Measurements from ENCODE around the gene PLEKHA1. TPM values are rescaled to one million over a fixed set of nuclear protein-coding genes. Genes with fewer than 3 reads are reported as not detected.

PLEKHA1 gene
- total and polyA plus RNA-seq, 2 of the 4 experiments (the other 2 are of a cell fraction): 7.2 to 9.5 TPM

DNA sequence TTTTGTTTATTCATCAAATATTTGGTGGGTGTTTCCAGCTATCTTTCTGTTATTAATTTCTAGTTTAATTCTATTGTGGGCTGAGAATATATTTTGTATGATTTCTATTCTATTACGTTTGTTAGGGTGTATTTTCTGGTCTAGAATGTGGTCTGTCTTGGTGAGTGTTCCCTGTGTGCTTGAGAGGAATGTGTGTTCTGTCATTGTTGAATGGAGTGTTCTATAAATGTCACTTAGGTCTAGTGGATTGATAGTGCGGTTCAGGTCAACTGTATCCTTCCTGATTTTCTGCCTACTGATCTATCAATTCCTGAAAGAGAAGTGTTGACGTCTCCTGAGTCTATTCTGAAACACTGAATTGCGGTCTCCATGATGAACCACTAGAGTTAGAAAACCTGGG lies 95.3 kb downstream of the PLEKHA1 start:
- H3K79me1 ChIP-seq (ENCODE audit: low read depth in 1 of 2, low read length in 2 of 2): peaks cover 9 to 36% of the 10 kb centered on the region in 2 experiments; a peak in 3 of 4 replicates
- ChIA-PET CTCF (interaction anchor here (1.7 to 1.9 kb wide), 2 partner anchors 26 to 28 kb away, joined by 5 read pairs; no protein-coding TSS in a partner anchor), POLR2A (ENCODE audit: unreplicated experiment) (interaction anchor here (0.7 kb wide), 1 partner anchor 342 kb away, joined by 3 read pairs; no protein-coding TSS in a partner anchor)
- H2AK5ac ChIP-seq (ENCODE audit: low read depth, low read length): peak overlapping the region; percentile 76; the same call in 1 of the 2 replicates
- no peak overlapping the region for H4K91ac ChIP-seq (ENCODE audit: insufficient read depth, low read depth, low read length)
- no peak overlapping the region for H3K23ac ChIP-seq (ENCODE audit: low read depth, low read length)
- intact Hi-C loops (cut with micrococcal nuclease): loop anchor here (1.0 to 2.0 kb wide), 2 partner anchors 9 to 35 kb away; partner anchors contain the start of gene HTRA1
- dilution Hi-C loops (cut with HindIII; ENCODE audit: low sequenced_read_pairs, unreplicated experiment): no loop called here
- H4K5ac ChIP-seq (ENCODE audit: low read depth, low read length): no peak overlapping the region
- WGBS, 2 experiments (ENCODE audit: extremely low coverage in 2 of 2, insufficient read length in 1 of 2): no CpG with 5 or more reads among the region's 4 CpGs
- no peak overlapping the region; the same call in 1 of the 2 replicates for H3K18ac ChIP-seq (ENCODE audit: low read depth, low read length)
- H3K4me3 ChIP-seq (ENCODE audit: insufficient read depth, low read depth, low read length): no peak overlapping the region
- no peak overlapping the region for H2BK5ac ChIP-seq (ENCODE audit: low read depth, low read length, poor library complexity, severe bottlenecking)
- no peaks in the 10 kb centered on the region for H3K9me3 ChIP-seq (ENCODE audit: control insufficient read depth, insufficient read depth, low read length)
- 0 out of 2 replicates have a peak overlapping the region, but pooled peaks have one; percentile 29 for H3K4ac ChIP-seq (ENCODE audit: low read depth, low read length)
- peaks cover 22% of the 10 kb centered on the region for H3K9me1 ChIP-seq (ENCODE audit: insufficient read depth, low read length)
- H2BK120ac ChIP-seq (ENCODE audit: low read depth, low read length): no peak overlapping the region
- no peak overlapping the region for H3K9ac ChIP-seq (ENCODE audit: low read depth, low read length)
- H3K36me3 ChIP-seq (ENCODE audit: control insufficient read depth, insufficient read depth, low read length): no peaks in the 10 kb centered on the region
- H3K27me3 ChIP-seq (ENCODE audit: control insufficient read depth, insufficient read depth, low read length): no peaks in the 10 kb centered on the region
- H4K20me1 ChIP-seq (ENCODE audit: insufficient read depth, low read length): peaks cover 12% of the 10 kb centered on the region; the same call in 1 of the 2 replicates
- in situ Hi-C loops (cut with MboI; ENCODE audit: low sequenced_read_pairs): loop anchor here (10.0 kb wide), 1 partner anchor 345 kb away; no protein-coding TSS in a partner anchor
- no peak overlapping the region for H2AK9ac ChIP-seq (replicated peaks; ENCODE audit: low read depth, low read length, poor library complexity)
- TF ChIP-seq FOS (IDR thresholded peaks at IDR 0.05; ENCODE audit: low read depth, low read length) (no peak), RAD21 (IDR thresholded peaks at IDR 0.05; ENCODE audit: low read length) (no peak), POLR2A (IDR thresholded peaks at IDR 0.05; ENCODE audit: low read depth, low read length) (no peak), RFX5 (IDR thresholded peaks at IDR 0.05; ENCODE audit: low read depth, low read length) (no peak), NFE2L2 (IDR thresholded peaks at IDR 0.05; ENCODE audit: low read depth, low read length) (no peak), CHD1 (IDR thresholded peaks at IDR 0.05; ENCODE audit: low read depth, low read length) (no peak), BHLHE40 (IDR thresholded peaks at IDR 0.05; ENCODE audit: low read depth, low read length) (no peak), SMC3 (IDR thresholded peaks at IDR 0.05; ENCODE audit: low read depth, low read length) (no peak), MAZ (IDR thresholded peaks at IDR 0.05; ENCODE audit: borderline replicate concordance, low read depth, low read length) (no peak), CEBPB (IDR thresholded peaks at IDR 0.05; ENCODE audit: low read depth, low read length) (no peak), RCOR1 (IDR thresholded peaks at IDR 0.05; ENCODE audit: insufficient replicate concordance, low read length) (no peak), MAFK (IDR thresholded peaks at IDR 0.05; ENCODE audit: low read depth, low read length) (no peak), MXI1 (IDR thresholded peaks at IDR 0.05; ENCODE audit: borderline replicate concordance, low read depth, low read length) (no peak)
- TF ChIP-seq, protein P1, sequence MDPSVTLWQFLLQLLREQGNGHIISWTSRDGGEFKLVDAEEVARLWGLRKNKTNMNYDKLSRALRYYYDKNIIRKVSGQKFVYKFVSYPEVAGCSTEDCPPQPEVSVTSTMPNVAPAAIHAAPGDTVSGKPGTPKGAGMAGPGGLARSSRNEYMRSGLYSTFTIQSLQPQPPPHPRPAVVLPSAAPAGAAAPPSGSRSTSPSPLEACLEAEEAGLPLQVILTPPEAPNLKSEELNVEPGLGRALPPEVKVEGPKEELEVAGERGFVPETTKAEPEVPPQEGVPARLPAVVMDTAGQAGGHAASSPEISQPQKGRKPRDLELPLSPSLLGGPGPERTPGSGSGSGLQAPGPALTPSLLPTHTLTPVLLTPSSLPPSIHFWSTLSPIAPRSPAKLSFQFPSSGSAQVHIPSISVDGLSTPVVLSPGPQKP (IDR thresholded peaks at IDR 0.05; ENCODE audit: borderline replicate concordance, low read depth, low read length): no peak
- TF ChIP-seq, protein P2, sequence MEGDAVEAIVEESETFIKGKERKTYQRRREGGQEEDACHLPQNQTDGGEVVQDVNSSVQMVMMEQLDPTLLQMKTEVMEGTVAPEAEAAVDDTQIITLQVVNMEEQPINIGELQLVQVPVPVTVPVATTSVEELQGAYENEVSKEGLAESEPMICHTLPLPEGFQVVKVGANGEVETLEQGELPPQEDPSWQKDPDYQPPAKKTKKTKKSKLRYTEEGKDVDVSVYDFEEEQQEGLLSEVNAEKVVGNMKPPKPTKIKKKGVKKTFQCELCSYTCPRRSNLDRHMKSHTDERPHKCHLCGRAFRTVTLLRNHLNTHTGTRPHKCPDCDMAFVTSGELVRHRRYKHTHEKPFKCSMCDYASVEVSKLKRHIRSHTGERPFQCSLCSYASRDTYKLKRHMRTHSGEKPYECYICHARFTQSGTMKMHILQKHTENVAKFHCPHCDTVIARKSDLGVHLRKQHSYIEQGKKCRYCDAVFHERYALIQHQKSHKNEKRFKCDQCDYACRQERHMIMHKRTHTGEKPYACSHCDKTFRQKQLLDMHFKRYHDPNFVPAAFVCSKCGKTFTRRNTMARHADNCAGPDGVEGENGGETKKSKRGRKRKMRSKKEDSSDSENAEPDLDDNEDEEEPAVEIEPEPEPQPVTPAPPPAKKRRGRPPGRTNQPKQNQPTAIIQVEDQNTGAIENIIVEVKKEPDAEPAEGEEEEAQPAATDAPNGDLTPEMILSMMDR (conservative IDR thresholded peaks at IDR 0.05; ENCODE audit: low read depth, low read length): no peak
- TF ChIP-seq, protein P3, sequence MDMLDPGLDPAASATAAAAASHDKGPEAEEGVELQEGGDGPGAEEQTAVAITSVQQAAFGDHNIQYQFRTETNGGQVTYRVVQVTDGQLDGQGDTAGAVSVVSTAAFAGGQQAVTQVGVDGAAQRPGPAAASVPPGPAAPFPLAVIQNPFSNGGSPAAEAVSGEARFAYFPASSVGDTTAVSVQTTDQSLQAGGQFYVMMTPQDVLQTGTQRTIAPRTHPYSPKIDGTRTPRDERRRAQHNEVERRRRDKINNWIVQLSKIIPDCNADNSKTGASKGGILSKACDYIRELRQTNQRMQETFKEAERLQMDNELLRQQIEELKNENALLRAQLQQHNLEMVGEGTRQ (IDR thresholded peaks at IDR 0.05; ENCODE audit: low read depth, low read length): no peak
- H3K4me1 ChIP-seq (ENCODE audit: control insufficient read depth, insufficient read depth, low read length): peaks cover 17% of the 10 kb centered on the region
- no peak overlapping the region for H3K27ac ChIP-seq (ENCODE audit: insufficient read depth, low read length)
- H3K14ac ChIP-seq (replicated peaks; ENCODE audit: low read depth, low read length): no peak overlapping the region
- H2BK15ac ChIP-seq (ENCODE audit: low read depth, low read length): peak overlapping the region; percentile 22; the same call in 2 of the 3 replicates
- DNase-seq: no peak
- H2BK20ac ChIP-seq (ENCODE audit: low read depth, low read length): peak overlapping the region; percentile 64
- BruUV-seq (replicated peaks): no TSS peak
- no peak overlapping the region for H3K4me2 ChIP-seq (ENCODE audit: low read depth, low read length)
- no peak for ATAC-seq (ENCODE audit: low read depth)
- H2AFZ ChIP-seq (replicated peaks; ENCODE audit: low read length, poor library complexity): no peak overlapping the region
- no peak overlapping the region for H4K8ac ChIP-seq (ENCODE audit: low read depth in 2 of 2, low read length in 2 of 2)
- no peak overlapping the region for H3K56ac ChIP-seq (ENCODE audit: extremely low read depth, insufficient read depth, low read length)
